HG02798 (cell line): ENCODE measurements around the gene KRTAP4-6.
"Not testable (repeated sequence)": the region's sequence is repeated elsewhere in the genome, so short reads cannot be mapped to it uniquely, and the experiment has no call there.

Source experiments
- ATAC-seq: cut with Tn5 transposase; IDR thresholded peaks from one replicate; pipeline ENCODE4 v1.9.1; 2021; ENCODE audit warnings: mild to moderate bottlenecking; ENCODE audit not compliant: unreplicated experiment, poor library complexity

Gene KRTAP4-6

GRCh38 chr17:41148971-41149651, 8.8 kb upstream of the KRTAP4-6 start:
- not testable (repeated sequence) for ATAC-seq

- ATAC-seq, result no peak
Observed at GRCh38 chr17:41147531-41148204, 7.3 kb upstream of the KRTAP4-6 start.

GRCh38 chr17:41145261-41145660, 4.9 kb upstream of the KRTAP4-6 start:
- ATAC-seq, result no peak

- no peak for ATAC-seq
Observed at GRCh38 chr17:41144846-41145245, 4.5 kb upstream of the KRTAP4-6 start.

GRCh38 chr17:41141361-41141760, 1.0 kb upstream of the KRTAP4-6 start:
- no peak for ATAC-seq

GRCh38 chr17:41139865-41140264, 479 bp downstream of the KRTAP4-6 start:
- ATAC-seq, result not testable (repeated sequence)

- ATAC-seq, result no peak
Observed at GRCh38 chr17:41133880-41134735, 6.2 kb downstream of the KRTAP4-6 start.

GRCh38 chr17:41131979-41132378, 8.4 kb downstream of the KRTAP4-6 start:
- no peak for ATAC-seq

GRCh38 chr17:41127371-41127770, 13.0 kb downstream of the KRTAP4-6 start:
- no peak for ATAC-seq

- ATAC-seq, result no peak
Observed at GRCh38 chr17:41126412-41126811, 13.9 kb downstream of the KRTAP4-6 start.

- ATAC-seq, result no peak
Observed at GRCh38 chr17:41125064-41125463, 15.3 kb downstream of the KRTAP4-6 start.

- not testable (repeated sequence) for ATAC-seq
Observed at GRCh38 chr17:41123991-41124371, 16.4 kb downstream of the KRTAP4-6 start, which contains the start of gene KRTAP4-12. TSS of gene KRTAP4-12 (minus strand) at chr17:41124182. CDS start at chr17:41124122, 60 bp downstream.

- not testable (repeated sequence) for ATAC-seq
Observed at GRCh38 chr17:41123292-41123990, 16.9 kb downstream of the KRTAP4-6 start.

GRCh38 chr17:41121742-41122141, 18.6 kb downstream of the KRTAP4-6 start:
- no peak for ATAC-seq

GRCh38 chr17:41119696-41120690, 20.4 kb downstream of the KRTAP4-6 start:
- not testable (repeated sequence) for ATAC-seq

- no peak for ATAC-seq
Observed at GRCh38 chr17:41118721-41119120, 21.6 kb downstream of the KRTAP4-6 start.

- not testable (repeated sequence) for ATAC-seq
Observed at GRCh38 chr17:41117846-41118386, 22.4 kb downstream of the KRTAP4-6 start, which contains the start of gene KRTAP4-11. TSS of gene KRTAP4-11 (minus strand) at chr17:41118373. CDS start at chr17:41118315, 58 bp downstream.

- ATAC-seq, result no peak
Observed at GRCh38 chr17:41116297-41116696, 24.0 kb downstream of the KRTAP4-6 start.
